Stimulated activated CD4-positive, alpha-beta T cell treated with anti-CD3 and anti-CD28 coated beads, Interleukin-12 subunit alpha, Interleukin-12 subunit beta, amount 100 ng/mL, for 48 hours (primary cell): ENCODE measurements around the gene ANKS1B.
"Not testable (repeated sequence)": the region's sequence is repeated elsewhere in the genome, so short reads cannot be mapped to it uniquely, and the experiment has no call there.

ENCODE experiments used
- DNase-seq, 3 donors: peaks; one replicate each; pipeline ENCODE4 v3.0.0-alpha.2; 2020; ENCODE audit warnings: low read depth in 2 of 3, low spot score in 1 of 3

ANKS1B gene

GRCh38 chr12:99035803-99036202 lies 948.9 kb downstream of the ANKS1B start:
- DNase-seq = no peak

- DNase-seq = not testable (repeated sequence)
Measured at GRCh38 chr12:99034201-99034600, 950.5 kb downstream of the ANKS1B start.

- no peak for DNase-seq
Measured at GRCh38 chr12:99029511-99030271, 955.0 kb downstream of the ANKS1B start.

- DNase-seq = no peak
Measured at GRCh38 chr12:99027461-99027860, 957.3 kb downstream of the ANKS1B start.

- no peak for DNase-seq
Measured at GRCh38 chr12:99027055-99027393, 957.7 kb downstream of the ANKS1B start.

- DNase-seq = no peak
Measured at GRCh38 chr12:99026332-99027054, 958.2 kb downstream of the ANKS1B start.

GRCh38 chr12:99024870-99025269 lies 959.9 kb downstream of the ANKS1B start:
- no peak for DNase-seq

- no peak for DNase-seq
Measured at GRCh38 chr12:99024191-99024590, 960.5 kb downstream of the ANKS1B start.

GRCh38 chr12:99020871-99021270 lies 963.9 kb downstream of the ANKS1B start:
- no peak for DNase-seq

- no peak for DNase-seq
Measured at GRCh38 chr12:99019798-99020197, 964.9 kb downstream of the ANKS1B start.

GRCh38 chr12:99017971-99018370 lies 966.8 kb downstream of the ANKS1B start:
- DNase-seq = no peak

GRCh38 chr12:99009654-99010296 lies 975.0 kb downstream of the ANKS1B start:
- DNase-seq = no peak

GRCh38 chr12:99005601-99006000 lies 979.1 kb downstream of the ANKS1B start:
- DNase-seq = no peak

GRCh38 chr12:99004799-99005466 lies 979.8 kb downstream of the ANKS1B start:
- no peak for DNase-seq

GRCh38 chr12:99002731-99003130 lies 982.0 kb downstream of the ANKS1B start:
- DNase-seq = no peak

- DNase-seq = no peak
Measured at GRCh38 chr12:99002156-99002555, 982.6 kb downstream of the ANKS1B start.

GRCh38 chr12:98999559-98999958 lies 985.2 kb downstream of the ANKS1B start:
- no peak for DNase-seq

GRCh38 chr12:98998697-98999299 lies 985.9 kb downstream of the ANKS1B start:
- no peak for DNase-seq

GRCh38 chr12:98997899-98998298 lies 986.8 kb downstream of the ANKS1B start:
- DNase-seq = no peak

GRCh38 chr12:98990648-98991047 lies 994.1 kb downstream of the ANKS1B start:
- no peak for DNase-seq

- DNase-seq = no peak
Measured at GRCh38 chr12:98985156-98985555, 999.6 kb downstream of the ANKS1B start.
